Hematopoietic multipotent progenitor cell treated with erythropoietin and hydrocortisone succinate and interleukin-3 and kit ligand, for 8 days (in vitro differentiated cells): Measurements from ENCODE around the gene HSPB6.
A peak's percentile ranks its signal among the peaks of the same experiment; 100 is the strongest.
"Not testable (repeated sequence)": the region's sequence is repeated elsewhere in the genome, so short reads cannot be mapped to it uniquely, and the experiment has no call there.

Experiments
- DNase-seq: peaks from one replicate; pipeline ENCODE4 v3.0.0-alpha.2; 2015

HSPB6 gene

GRCh38 chr19:35784503-35785338 is 27.9 kb upstream of the HSPB6 start:
- DNase-seq: no peak

- DNase-seq: no peak
These were observed 26.9 kb upstream of the HSPB6 start for GRCh38 chr19:35783469-35784434.

GRCh38 chr19:35782589-35782988 is 25.8 kb upstream of the HSPB6 start:
- DNase-seq: no peak

GRCh38 chr19:35781650-35782049 is 24.8 kb upstream of the HSPB6 start:
- no peak for DNase-seq

- no peak for DNase-seq
These were observed 23.9 kb upstream of the HSPB6 start for GRCh38 chr19:35780717-35781116.

GRCh38 chr19:35780058-35780457 is 23.2 kb upstream of the HSPB6 start:
- no peak for DNase-seq

- no peak for DNase-seq
These were observed 22.2 kb upstream of the HSPB6 start for GRCh38 chr19:35779033-35779432.

- DNase-seq: no peak
These were observed 21.1 kb upstream of the HSPB6 start for GRCh38 chr19:35777961-35778360.

GRCh38 chr19:35777086-35777841 is 20.4 kb upstream of the HSPB6 start:
- no peak for DNase-seq

GRCh38 chr19:35776102-35776788 is 19.4 kb upstream of the HSPB6 start:
- no peak for DNase-seq

GRCh38 chr19:35775298-35776101 is 18.7 kb upstream of the HSPB6 start, which contains the start of gene ARHGAP33:
Gene ARHGAP33 (plus strand): TSS chr19:35775564. CDS start chr19:35775659, 95 bp downstream.
- DNase-seq: peak; percentile 99

GRCh38 chr19:35775046-35775297 is 18.1 kb upstream of the HSPB6 start:
- DNase-seq: no peak

GRCh38 chr19:35774274-35775045 is 17.6 kb upstream of the HSPB6 start:
- DNase-seq: no peak

- DNase-seq: peak; percentile 8
These were observed 16.4 kb upstream of the HSPB6 start for GRCh38 chr19:35773020-35773806.

GRCh38 chr19:35772362-35772761 is 15.5 kb upstream of the HSPB6 start:
- not testable (repeated sequence) for DNase-seq

- DNase-seq: no peak
These were observed 11.2 kb upstream of the HSPB6 start for GRCh38 chr19:35768082-35768421.

- DNase-seq: no peak
These were observed 10.7 kb upstream of the HSPB6 start for GRCh38 chr19:35767288-35768081.

- DNase-seq: no peak
These were observed 9.8 kb upstream of the HSPB6 start for GRCh38 chr19:35766571-35767104.
